RWPE2 (cell line): ENCODE data around the gene TBC1D16.

Source experiments
- ATAC-seq: fragments of 200-7000 bp; cut with Tn5 transposase; 3 replicates; pipeline ENCODE4 v1.9.1; 2021; ENCODE audit warnings: low read depth
- DNase-seq: peaks from one replicate; pipeline ENCODE4 v3.0.0-alpha.2; 2020; ENCODE audit warnings: low spot score
- H3K27ac ChIP-seq: fragments of 450-650 bp; 2 replicates; pipeline ENCODE4 v1.5.1; 2017; ENCODE audit warnings: mild to moderate bottlenecking; ENCODE audit not compliant: poor library complexity, severe bottlenecking
- H3K27me3 ChIP-seq: fragments of 250-450 bp; sonication (Bioruptor Pico); 2 replicates; pipeline ENCODE4 v1.5.1; 2021; ENCODE audit warnings: mild to moderate bottlenecking, moderate library complexity; ENCODE audit not compliant: insufficient read depth, poor library complexity, severe bottlenecking
- H3K36me3 ChIP-seq: fragments of 250-450 bp; sonication (Bioruptor Pico); 2 replicates; pipeline ENCODE4 v1.5.1; 2020; ENCODE audit warnings: low read depth, mild to moderate bottlenecking, moderate library complexity
- H3K4me1 ChIP-seq: fragments of 250-450 bp; sonication (Bioruptor Pico); 2 replicates; pipeline ENCODE4 v1.5.1; 2021; ENCODE audit warnings: mild to moderate bottlenecking, moderate library complexity; ENCODE audit not compliant: insufficient read depth, poor library complexity, severe bottlenecking
- H3K4me3 ChIP-seq: fragments of 250-450 bp; sonication (Bioruptor Pico); 2 replicates; pipeline ENCODE4 v1.5.1; 2021; ENCODE audit warnings: mild to moderate bottlenecking, moderate library complexity; ENCODE audit not compliant: severe bottlenecking
- H3K9me3 ChIP-seq: fragments of 250-450 bp; sonication (Bioruptor Pico); 2 replicates; pipeline ENCODE4 v1.5.1; 2021; ENCODE audit warnings: mild to moderate bottlenecking, moderate library complexity; ENCODE audit not compliant: severe bottlenecking
- CTCF ChIP-seq: fragments of 450-650 bp; IDR thresholded peaks from one replicate; pipeline ENCODE4 v1.5.1; 2017; ENCODE audit warnings: mild to moderate bottlenecking, moderate library complexity; ENCODE audit not compliant: poor library complexity, severe bottlenecking

Gene TBC1D16

GRCh38 chr17:79982986-79983385, 52.7 kb downstream of the TBC1D16 start:
- no peak for ATAC-seq
- Histone ChIP-seq H3K9me3 (no peaks in the 10 kb centered on the region), H3K27ac (no peak overlapping the region), H3K4me3 (no peak overlapping the region), H3K27me3 (no peaks in the 10 kb centered on the region), H3K4me1 (peaks cover 9% of the 10 kb centered on the region), H3K36me3 (no peaks in the 10 kb centered on the region)
- TF ChIP-seq CTCF = no peak
- DNase-seq = no peak

GRCh38 chr17:79981661-79982101, 54.0 kb downstream of the TBC1D16 start:
- no peak for ATAC-seq
- no peaks in the 10 kb centered on the region for H3K27me3 ChIP-seq

GRCh38 chr17:79981090-79981489, 54.6 kb downstream of the TBC1D16 start:
- Histone ChIP-seq H3K27me3 (no peaks in the 10 kb centered on the region), H3K36me3 (no peaks in the 10 kb centered on the region), H3K27ac (no peak overlapping the region), H3K9me3 (no peaks in the 10 kb centered on the region), H3K4me1 (no peaks in the 10 kb centered on the region), H3K4me3 (no peak overlapping the region)
- DNase-seq = peak; percentile 49
- no peak for ATAC-seq
- no peak for TF ChIP-seq CTCF

More at GRCh38 chr17:79981661-79982101, 54.0 kb downstream of the TBC1D16 start:
- DNase-seq = peak; percentile 44
- Histone ChIP-seq H3K4me3 (no peak overlapping the region), H3K27ac (no peak overlapping the region), H3K9me3 (no peaks in the 10 kb centered on the region), H3K4me1 (no peaks in the 10 kb centered on the region), H3K36me3 (no peaks in the 10 kb centered on the region)
- no peak for TF ChIP-seq CTCF

- Histone ChIP-seq H3K9me3 (no peaks in the 10 kb centered on the region), H3K4me3 (no peak overlapping the region), H3K27me3 (no peaks in the 10 kb centered on the region), H3K36me3 (no peaks in the 10 kb centered on the region), H3K4me1 (no peaks in the 10 kb centered on the region), H3K27ac (no peak overlapping the region)
- TF ChIP-seq CTCF = no peak
- ATAC-seq = no peak
- DNase-seq = peak; percentile 57
Measured at GRCh38 chr17:79980246-79981043, 55.2 kb downstream of the TBC1D16 start.

DNA sequence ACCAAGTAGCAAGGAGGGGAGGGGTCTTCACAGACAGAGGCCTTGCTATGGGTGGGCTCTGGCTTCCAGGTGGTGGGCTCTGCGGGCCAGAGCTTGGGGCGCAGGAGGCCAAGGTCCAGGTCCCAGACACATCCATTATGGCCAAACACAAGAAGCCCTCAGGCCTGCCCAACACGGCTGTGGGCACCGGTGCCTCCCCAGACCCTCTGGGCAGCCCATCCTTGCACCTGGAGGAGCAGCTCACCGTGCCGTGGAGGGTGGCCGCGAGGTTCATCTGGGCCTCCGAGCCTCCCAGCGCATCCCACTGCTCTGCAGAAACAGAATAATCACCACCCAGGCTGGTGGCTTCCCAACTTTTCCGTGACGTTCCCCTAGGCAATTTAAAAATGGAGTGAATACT, 55.9 kb downstream of the TBC1D16 start:
- H3K27me3 ChIP-seq = no peaks in the 10 kb centered on the region
- H3K4me1 ChIP-seq = no peaks in the 10 kb centered on the region
- no peak overlapping the region for H3K27ac ChIP-seq
- no peaks in the 10 kb centered on the region for H3K9me3 ChIP-seq
- no peak for ATAC-seq
- H3K4me3 ChIP-seq = no peak overlapping the region
- no peak for TF ChIP-seq CTCF
- DNase-seq = peak; percentile 46
- H3K36me3 ChIP-seq = no peaks in the 10 kb centered on the region
